Sigmoid colon (tissue), 7 donors: Measurements from ENCODE around the gene XAGE1B. TPM values are rescaled to one million over a fixed set of nuclear protein-coding genes. Genes with fewer than 3 reads are reported as not detected.
"Not testable (repeated sequence)": the region's sequence is repeated elsewhere in the genome, so short reads cannot be mapped to it uniquely, and the experiment has no call there.

Experiments used
- DNase-seq: peaks from one replicate; pipeline ENCODE4 v3.0.0-alpha.2; 2019
- H3K27ac ChIP-seq, 4 donors: fragments of 200-600 bp; sonication (generic); one replicate each; pipeline ENCODE4 v1.5.1; 2016 to 2019; ENCODE audit warnings: mild to moderate bottlenecking in 1 of 4
- H3K27me3 ChIP-seq, 3 donors: fragments of 200-600 bp; sonication (generic); one replicate each; pipeline ENCODE4 v1.5.1; 2019; ENCODE audit warnings: mild to moderate bottlenecking in 1 of 3
- H3K36me3 ChIP-seq, 4 donors: fragments of 200-600 bp; sonication (generic); one replicate each; pipeline ENCODE4 v1.5.1; 2016 to 2019
- H3K4me1 ChIP-seq, 4 donors: fragments of 200-600 bp; sonication (generic); one replicate each; pipeline ENCODE4 v1.5.1; 2017 to 2019
- H3K4me3 ChIP-seq, 4 donors: fragments of 200-600 bp; sonication (generic); one replicate each; pipeline ENCODE4 v1.5.1; 2017 to 2019; ENCODE audit warnings: mild to moderate bottlenecking in 2 of 4, moderate library complexity in 1 of 4
- H3K9me3 ChIP-seq, 4 donors: fragments of 200-600 bp in 3 of 4; sonication (generic) in 3 of 4; one replicate each; pipeline versions ENCODE4 v1.5.1 to v1.6.1; 2013 to 2019
- EP300 ChIP-seq, 4 donors: sonication (generic); formaldehyde crosslinking; IDR thresholded peaks; one replicate each; pipeline ENCODE4 v1.6.1; 2017; ENCODE audit warnings: antibody characterized with exemption in 4 of 4
- POLR2A ChIP-seq, 2 donors: fragments of 450-650 bp; IDR thresholded peaks; one replicate each; pipeline ENCODE4 v1.6.1; 2016; ENCODE audit warnings: antibody characterized with exemption in 2 of 2, mild to moderate bottlenecking in 2 of 2, moderate library complexity in 2 of 2
- POLR2AphosphoS5 ChIP-seq, 4 donors: sonication (generic); formaldehyde crosslinking; IDR thresholded peaks; one replicate each; pipeline ENCODE4 v1.6.1; 2017; ENCODE audit warnings: antibody characterized with exemption in 4 of 4
- WGBS, 2 donors: extraction: QIAGEN DNeasy Blood & Tissue Kit; methylation state at CpG; one replicate each; pipeline ENCODE4 v1.1.7; 2013; 5-methylcytosine and 5-hydroxymethylcytosine counted together
- intact Hi-C: fragments of 100-400 bp; cut with DNase I; formaldehyde crosslinking; loops from one replicate; pipeline ENCODE4 v1.15.1; 2023
- polyA plus RNA-seq, 3 donors: library from polyadenylated mRNA; stranded (reverse); fragments of 200-250 nt; gene quantifications; one replicate each; pipeline ENCODE4 v1.2.3, GENCODE V29; 2013
- total RNA-seq, 4 donors: library from RNA; depleted of rRNA; stranded (reverse); fragments of >200 nt; gene quantifications; one replicate each; pipeline ENCODE4 v1.1.0, GENCODE V29; 2016
- TF ChIP-seq, protein P1 (sequence below), 4 experiments: fragments of 450-650 bp in 3 of 4; fragments of 200-600 bp in 1 of 4; IDR thresholded peaks; one replicate each; pipeline ENCODE4 v1.5.1; 2016 to 2019; ENCODE audit warnings: antibody characterized with exemption in 4 of 4, mild to moderate bottlenecking in 3 of 4, moderate library complexity in 2 of 4
- donor health status: healthy with polysubstance abuse.
- donor health status: Bipolar disorder and iron deficiency.
- donor health status: healthy.

The XAGE1B gene, protein sequence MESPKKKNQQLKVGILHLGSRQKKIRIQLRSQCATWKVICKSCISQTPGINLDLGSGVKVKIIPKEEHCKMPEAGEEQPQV
- total RNA-seq (not detected), polyA plus RNA-seq (not detected)

DNA sequence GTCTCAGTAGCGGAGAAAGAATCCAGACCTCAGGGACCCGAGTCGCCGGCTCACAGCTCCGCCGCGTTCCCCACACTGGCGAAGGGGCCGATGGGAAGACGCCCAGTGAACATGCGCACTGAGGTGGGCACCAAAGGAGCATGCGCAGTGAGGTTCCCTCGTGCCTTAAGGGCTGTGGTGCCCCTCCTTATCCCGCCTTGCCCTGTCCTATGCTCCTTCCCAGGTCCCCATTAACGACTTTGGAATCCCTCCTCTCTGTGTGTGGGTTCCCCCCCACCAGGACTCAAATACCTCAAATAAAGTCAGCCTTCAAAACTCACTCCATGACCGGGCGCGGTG is at the start of gene XAGE1B:
XAGE1B (minus strand) TSS at position 77 of the 339 bp plus-strand sequence. CDS start 1,536 bp downstream, outside the sequence.
- H3K4me1 ChIP-seq, intact Hi-C loops, DNase-seq, H3K27ac ChIP-seq, H3K27me3 ChIP-seq, H3K4me3 ChIP-seq, H3K36me3 ChIP-seq, H3K9me3 ChIP-seq: not testable (repeated sequence)
- no CpG with 5 or more reads among the region's 18 CpGs for WGBS, 2 donors

DNA sequence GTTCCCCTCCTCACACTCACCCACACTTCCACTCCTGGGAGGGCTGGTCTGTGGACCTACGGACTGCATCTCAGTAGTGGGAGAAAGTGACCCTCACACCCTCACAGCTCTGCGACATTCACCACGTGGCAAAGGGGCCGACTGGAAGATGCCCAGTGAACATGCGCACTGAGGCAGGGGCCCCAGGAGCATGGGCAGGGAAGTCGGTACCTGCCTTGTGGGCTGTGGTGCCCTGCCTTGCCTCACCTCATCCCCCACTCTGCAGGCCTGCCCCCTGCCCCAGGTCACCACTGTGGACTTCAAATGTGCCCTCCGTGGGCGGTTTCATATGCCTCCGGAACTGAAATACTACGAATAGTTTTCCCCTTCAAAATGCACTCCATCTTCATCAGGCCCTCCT is 46.2 kb upstream of the XAGE1B start:
- Histone ChIP-seq H3K4me3 (no peak overlapping the region), H3K36me3 (no peaks in the 10 kb centered on the region), H3K4me1 (no peaks in the 10 kb centered on the region), H3K27ac (no peak overlapping the region), H3K9me3 (no peaks in the 10 kb centered on the region), H3K27me3 (no peaks in the 10 kb centered on the region)
- DNase-seq = no peak
- TF ChIP-seq POLR2AphosphoS5 (IDR thresholded peaks at IDR 0.05) (no peak), EP300 (IDR thresholded peaks at IDR 0.05) (no peak), POLR2A (IDR thresholded peaks at IDR 0.05) (no peak)
- TF ChIP-seq, protein P1, sequence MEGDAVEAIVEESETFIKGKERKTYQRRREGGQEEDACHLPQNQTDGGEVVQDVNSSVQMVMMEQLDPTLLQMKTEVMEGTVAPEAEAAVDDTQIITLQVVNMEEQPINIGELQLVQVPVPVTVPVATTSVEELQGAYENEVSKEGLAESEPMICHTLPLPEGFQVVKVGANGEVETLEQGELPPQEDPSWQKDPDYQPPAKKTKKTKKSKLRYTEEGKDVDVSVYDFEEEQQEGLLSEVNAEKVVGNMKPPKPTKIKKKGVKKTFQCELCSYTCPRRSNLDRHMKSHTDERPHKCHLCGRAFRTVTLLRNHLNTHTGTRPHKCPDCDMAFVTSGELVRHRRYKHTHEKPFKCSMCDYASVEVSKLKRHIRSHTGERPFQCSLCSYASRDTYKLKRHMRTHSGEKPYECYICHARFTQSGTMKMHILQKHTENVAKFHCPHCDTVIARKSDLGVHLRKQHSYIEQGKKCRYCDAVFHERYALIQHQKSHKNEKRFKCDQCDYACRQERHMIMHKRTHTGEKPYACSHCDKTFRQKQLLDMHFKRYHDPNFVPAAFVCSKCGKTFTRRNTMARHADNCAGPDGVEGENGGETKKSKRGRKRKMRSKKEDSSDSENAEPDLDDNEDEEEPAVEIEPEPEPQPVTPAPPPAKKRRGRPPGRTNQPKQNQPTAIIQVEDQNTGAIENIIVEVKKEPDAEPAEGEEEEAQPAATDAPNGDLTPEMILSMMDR (IDR thresholded peaks at IDR 0.05) = no peak
- intact Hi-C loops = no loop called here
- WGBS, 2 donors = 95% methylated on average over 10 of the region's 10 CpGs

DNA sequence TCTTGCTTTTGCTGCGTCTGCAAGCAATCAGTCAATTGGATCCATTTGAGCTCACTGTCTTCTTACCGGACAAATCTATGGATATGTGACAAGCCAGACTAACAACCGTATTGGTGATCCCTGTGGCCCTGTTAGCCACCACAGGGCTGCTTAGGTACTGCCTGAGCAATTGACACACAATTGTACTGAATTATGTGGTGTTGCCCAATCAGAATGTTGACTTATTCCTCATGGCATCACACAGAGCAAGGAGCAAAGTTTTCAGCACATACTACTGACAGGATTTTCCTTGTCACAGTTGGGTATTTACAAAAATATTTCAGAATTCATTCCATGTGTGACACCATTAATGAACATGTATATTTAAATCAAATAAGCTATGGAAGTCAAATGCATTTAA is 41.3 kb upstream of the XAGE1B start:
- 94 to 95% methylated on average over 3 of the region's 3 CpGs for WGBS, 2 donors
- no peak overlapping the region for H3K4me3 ChIP-seq
- no peak for DNase-seq
- no peaks in the 10 kb centered on the region for H3K27me3 ChIP-seq
- intact Hi-C loops = no loop called here
- no peaks in the 10 kb centered on the region for H3K36me3 ChIP-seq
- H3K9me3 ChIP-seq = no peaks in the 10 kb centered on the region
- no peak overlapping the region for H3K27ac ChIP-seq
- no peaks in the 10 kb centered on the region for H3K4me1 ChIP-seq
- no peak for TF ChIP-seq POLR2A (IDR thresholded peaks at IDR 0.05)
- TF ChIP-seq POLR2AphosphoS5 (IDR thresholded peaks at IDR 0.05) = no peak
- TF ChIP-seq, protein P1 (IDR thresholded peaks at IDR 0.05) = no peak
- TF ChIP-seq EP300 (IDR thresholded peaks at IDR 0.05) = no peak

DNA sequence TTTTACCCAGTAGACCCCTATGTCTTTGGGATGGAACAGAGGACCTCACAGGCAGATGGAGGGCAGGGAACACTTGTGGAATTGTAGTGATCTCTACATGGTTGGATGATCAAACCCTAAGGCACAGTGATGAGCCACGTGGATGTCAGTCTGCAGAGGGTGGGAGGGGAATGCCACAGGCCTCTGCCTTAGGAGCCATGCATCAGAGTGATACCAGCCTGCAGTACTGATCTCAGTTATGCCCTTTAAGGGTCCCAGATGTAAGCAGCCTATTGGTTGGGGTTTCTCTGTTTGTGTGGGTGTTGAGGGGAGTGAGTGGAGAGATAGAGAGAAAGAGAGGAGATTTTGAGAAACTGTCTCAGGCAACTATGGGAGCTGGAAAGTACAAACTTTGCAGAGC is 39.9 kb upstream of the XAGE1B start:
- intact Hi-C loops = no loop called here
- no peaks in the 10 kb centered on the region for H3K4me1 ChIP-seq
- WGBS, 2 donors = 33 to 53% methylated on average over 1 of the region's 1 CpG

DNA sequence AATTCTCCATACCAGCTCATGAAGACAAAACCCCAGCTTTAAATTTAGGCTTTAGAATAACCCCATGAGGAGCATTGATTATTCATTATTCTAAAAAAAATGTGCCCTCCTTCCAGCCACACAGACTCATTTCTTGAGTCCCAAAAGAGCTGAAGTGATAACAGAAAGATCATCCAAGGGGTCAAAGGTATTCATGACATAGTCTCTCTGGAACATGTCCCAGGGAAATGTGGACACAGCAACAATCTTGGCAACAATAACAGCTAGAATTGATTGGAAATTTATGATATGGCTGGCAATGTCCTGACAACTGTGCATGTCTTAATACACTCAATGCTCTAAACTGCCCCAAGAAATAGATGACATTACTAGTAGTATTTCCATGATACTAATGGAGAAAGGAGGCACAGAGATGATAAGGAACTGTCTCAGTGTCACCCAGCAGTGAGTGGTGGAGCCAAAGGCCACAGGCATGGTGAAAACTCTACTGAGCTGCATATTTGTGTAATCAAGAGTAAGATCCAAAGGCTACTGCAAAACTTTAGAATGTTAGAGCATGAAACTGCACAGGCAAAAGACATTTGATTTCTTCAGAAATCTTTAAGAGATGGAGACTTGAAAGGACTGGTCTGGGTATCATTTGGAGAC is 37.3 kb upstream of the XAGE1B start:
- Histone ChIP-seq H3K4me3 (no peak overlapping the region), H3K27me3 (peaks cover 0 to 4% (median 0%) of the 10 kb centered on the region in 3 donors), H3K4me1 (no peaks in the 10 kb centered on the region), H3K27ac (no peak overlapping the region), H3K9me3 (no peaks in the 10 kb centered on the region), H3K36me3 (no peaks in the 10 kb centered on the region)
- DNase-seq = no peak
- no peak for TF ChIP-seq EP300 (IDR thresholded peaks at IDR 0.05)
- intact Hi-C loops = no loop called here

More for the DNA sequence above, 39.9 kb upstream of the XAGE1B start:
- no peaks in the 10 kb centered on the region for H3K36me3 ChIP-seq
- H3K27me3 ChIP-seq = no peaks in the 10 kb centered on the region
- no peak for DNase-seq
- H3K9me3 ChIP-seq = no peaks in the 10 kb centered on the region
- TF ChIP-seq, protein P1 (IDR thresholded peaks at IDR 0.05) = no peak
- TF ChIP-seq POLR2AphosphoS5 (IDR thresholded peaks at IDR 0.05) (no peak), POLR2A (IDR thresholded peaks at IDR 0.05) (no peak), EP300 (IDR thresholded peaks at IDR 0.05) (no peak)
- no peak overlapping the region for H3K4me3 ChIP-seq
- no peak overlapping the region for H3K27ac ChIP-seq

DNA sequence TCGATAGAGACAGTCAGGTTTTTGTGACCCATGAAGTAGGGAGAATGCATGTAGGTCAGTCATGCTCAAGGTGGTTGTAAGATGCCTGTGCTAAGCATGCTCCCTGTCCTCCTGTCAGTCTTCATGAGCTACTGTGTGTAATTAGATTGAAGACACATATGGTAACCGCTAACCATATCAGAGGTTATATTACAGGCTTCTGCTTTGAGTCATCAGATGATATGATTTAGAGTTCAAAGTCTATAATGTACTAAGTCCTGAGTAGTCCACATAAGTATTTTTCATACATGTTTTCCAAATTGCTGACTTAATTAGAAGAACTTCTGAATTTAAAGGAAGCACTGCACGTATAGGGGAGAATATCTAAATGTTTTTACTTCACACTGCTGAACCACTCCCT is 31.9 kb upstream of the XAGE1B start:
- DNase-seq, H3K4me3 ChIP-seq, H3K27ac ChIP-seq, H3K4me1 ChIP-seq, H3K9me3 ChIP-seq, H3K36me3 ChIP-seq, intact Hi-C loops, H3K27me3 ChIP-seq: not testable (repeated sequence)
- 36 to 74% methylated on average over 3 of the region's 3 CpGs for WGBS, 2 donors
